ENCODE data around the gene ZNF830. TPM values are rescaled to one million over a fixed set of nuclear protein-coding genes. Genes with fewer than 3 reads are reported as not detected.

The ZNF830 gene
- total and polyA plus RNA-seq, 2 of the 13 experiments (the other 11 are each of a cell fraction or from before 2014, with no cell fraction given) = 6.1 to 19.0 TPM

DNA sequence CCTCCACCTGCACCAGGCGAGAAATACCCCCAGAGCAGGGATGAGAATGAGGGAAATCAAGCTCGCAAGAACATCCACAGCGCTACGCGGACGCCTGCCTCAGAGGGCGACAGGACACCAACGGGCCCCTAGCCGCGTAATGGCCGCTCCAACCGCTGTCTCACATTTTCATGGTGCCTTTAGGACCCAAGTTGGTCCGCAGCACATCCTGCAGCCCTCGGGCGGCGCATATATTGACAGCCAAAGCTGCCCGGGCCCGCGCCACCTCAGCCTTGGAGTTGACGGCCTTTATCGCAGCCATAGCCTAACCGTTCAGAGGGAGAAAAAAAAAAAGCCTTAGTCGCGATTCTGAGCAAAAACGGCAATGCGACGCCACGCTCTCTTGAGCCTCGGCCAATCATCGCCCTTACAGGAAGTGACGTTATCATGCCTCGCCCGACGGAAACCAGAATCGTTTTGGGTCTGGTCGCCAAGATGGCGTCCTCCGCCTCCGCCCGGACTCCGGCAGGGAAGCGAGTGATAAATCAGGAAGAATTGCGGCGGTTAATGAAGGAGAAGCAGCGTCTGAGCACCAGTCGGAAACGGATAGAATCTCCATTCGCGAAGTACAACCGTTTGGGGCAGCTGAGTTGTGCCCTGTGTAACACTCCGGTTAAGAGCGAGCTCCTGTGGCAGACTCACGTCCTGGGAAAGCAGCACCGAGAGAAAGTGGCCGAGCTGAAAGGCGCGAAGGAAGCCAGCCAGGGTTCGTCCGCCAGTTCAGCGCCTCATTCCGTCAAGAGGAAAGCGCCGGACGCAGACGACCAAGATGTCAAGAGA, at the start of gene ZNF830, which contains the start of gene CCT6B (continued):
- TF ChIP-seq, protein P1, sequence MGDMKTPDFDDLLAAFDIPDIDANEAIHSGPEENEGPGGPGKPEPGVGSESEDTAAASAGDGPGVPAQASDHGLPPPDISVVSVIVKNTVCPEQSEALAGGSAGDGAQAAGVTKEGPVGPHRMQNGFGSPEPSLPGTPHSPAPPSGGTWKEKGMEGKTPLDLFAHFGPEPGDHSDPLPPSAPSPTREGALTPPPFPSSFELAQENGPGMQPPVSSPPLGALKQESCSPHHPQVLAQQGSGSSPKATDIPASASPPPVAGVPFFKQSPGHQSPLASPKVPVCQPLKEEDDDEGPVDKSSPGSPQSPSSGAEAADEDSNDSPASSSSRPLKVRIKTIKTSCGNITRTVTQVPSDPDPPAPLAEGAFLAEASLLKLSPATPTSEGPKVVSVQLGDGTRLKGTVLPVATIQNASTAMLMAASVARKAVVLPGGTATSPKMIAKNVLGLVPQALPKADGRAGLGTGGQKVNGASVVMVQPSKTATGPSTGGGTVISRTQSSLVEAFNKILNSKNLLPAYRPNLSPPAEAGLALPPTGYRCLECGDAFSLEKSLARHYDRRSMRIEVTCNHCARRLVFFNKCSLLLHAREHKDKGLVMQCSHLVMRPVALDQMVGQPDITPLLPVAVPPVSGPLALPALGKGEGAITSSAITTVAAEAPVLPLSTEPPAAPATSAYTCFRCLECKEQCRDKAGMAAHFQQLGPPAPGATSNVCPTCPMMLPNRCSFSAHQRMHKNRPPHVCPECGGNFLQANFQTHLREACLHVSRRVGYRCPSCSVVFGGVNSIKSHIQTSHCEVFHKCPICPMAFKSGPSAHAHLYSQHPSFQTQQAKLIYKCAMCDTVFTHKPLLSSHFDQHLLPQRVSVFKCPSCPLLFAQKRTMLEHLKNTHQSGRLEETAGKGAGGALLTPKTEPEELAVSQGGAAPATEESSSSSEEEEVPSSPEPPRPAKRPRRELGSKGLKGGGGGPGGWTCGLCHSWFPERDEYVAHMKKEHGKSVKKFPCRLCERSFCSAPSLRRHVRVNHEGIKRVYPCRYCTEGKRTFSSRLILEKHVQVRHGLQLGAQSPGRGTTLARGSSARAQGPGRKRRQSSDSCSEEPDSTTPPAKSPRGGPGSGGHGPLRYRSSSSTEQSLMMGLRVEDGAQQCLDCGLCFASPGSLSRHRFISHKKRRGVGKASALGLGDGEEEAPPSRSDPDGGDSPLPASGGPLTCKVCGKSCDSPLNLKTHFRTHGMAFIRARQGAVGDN (CRISPR knock-in tag; IDR thresholded peaks at IDR 0.05) = peak; percentile 89
- 0 out of 2 replicates have a peak, but pooled peaks have one; percentile 73 for TF ChIP-seq ZNF547 (CRISPR knock-in tag; IDR thresholded peaks at IDR 0.05)
- TF ChIP-seq, protein P2, sequence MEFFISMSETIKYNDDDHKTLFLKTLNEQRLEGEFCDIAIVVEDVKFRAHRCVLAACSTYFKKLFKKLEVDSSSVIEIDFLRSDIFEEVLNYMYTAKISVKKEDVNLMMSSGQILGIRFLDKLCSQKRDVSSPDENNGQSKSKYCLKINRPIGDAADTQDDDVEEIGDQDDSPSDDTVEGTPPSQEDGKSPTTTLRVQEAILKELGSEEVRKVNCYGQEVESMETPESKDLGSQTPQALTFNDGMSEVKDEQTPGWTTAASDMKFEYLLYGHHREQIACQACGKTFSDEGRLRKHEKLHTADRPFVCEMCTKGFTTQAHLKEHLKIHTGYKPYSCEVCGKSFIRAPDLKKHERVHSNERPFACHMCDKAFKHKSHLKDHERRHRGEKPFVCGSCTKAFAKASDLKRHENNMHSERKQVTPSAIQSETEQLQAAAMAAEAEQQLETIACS (CRISPR knock-in tag; IDR thresholded peaks at IDR 0.05) = 0 out of 2 replicates have a peak, but pooled peaks have one; percentile 34
- no peak for TF ChIP-seq RBAK (CRISPR knock-in tag; IDR thresholded peaks at IDR 0.05)
- TF ChIP-seq, protein P3, sequence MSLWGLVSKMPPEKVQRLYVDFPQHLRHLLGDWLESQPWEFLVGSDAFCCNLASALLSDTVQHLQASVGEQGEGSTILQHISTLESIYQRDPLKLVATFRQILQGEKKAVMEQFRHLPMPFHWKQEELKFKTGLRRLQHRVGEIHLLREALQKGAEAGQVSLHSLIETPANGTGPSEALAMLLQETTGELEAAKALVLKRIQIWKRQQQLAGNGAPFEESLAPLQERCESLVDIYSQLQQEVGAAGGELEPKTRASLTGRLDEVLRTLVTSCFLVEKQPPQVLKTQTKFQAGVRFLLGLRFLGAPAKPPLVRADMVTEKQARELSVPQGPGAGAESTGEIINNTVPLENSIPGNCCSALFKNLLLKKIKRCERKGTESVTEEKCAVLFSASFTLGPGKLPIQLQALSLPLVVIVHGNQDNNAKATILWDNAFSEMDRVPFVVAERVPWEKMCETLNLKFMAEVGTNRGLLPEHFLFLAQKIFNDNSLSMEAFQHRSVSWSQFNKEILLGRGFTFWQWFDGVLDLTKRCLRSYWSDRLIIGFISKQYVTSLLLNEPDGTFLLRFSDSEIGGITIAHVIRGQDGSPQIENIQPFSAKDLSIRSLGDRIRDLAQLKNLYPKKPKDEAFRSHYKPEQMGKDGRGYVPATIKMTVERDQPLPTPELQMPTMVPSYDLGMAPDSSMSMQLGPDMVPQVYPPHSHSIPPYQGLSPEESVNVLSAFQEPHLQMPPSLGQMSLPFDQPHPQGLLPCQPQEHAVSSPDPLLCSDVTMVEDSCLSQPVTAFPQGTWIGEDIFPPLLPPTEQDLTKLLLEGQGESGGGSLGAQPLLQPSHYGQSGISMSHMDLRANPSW (CRISPR knock-in tag; IDR thresholded peaks at IDR 0.05; ENCODE audit: borderline replicate concordance) = 0 out of 2 replicates have a peak, but pooled peaks have one; percentile 54
- TF ChIP-seq, protein P4, sequence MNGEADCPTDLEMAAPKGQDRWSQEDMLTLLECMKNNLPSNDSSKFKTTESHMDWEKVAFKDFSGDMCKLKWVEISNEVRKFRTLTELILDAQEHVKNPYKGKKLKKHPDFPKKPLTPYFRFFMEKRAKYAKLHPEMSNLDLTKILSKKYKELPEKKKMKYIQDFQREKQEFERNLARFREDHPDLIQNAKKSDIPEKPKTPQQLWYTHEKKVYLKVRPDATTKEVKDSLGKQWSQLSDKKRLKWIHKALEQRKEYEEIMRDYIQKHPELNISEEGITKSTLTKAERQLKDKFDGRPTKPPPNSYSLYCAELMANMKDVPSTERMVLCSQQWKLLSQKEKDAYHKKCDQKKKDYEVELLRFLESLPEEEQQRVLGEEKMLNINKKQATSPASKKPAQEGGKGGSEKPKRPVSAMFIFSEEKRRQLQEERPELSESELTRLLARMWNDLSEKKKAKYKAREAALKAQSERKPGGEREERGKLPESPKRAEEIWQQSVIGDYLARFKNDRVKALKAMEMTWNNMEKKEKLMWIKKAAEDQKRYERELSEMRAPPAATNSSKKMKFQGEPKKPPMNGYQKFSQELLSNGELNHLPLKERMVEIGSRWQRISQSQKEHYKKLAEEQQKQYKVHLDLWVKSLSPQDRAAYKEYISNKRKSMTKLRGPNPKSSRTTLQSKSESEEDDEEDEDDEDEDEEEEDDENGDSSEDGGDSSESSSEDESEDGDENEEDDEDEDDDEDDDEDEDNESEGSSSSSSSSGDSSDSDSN (CRISPR knock-in tag; IDR thresholded peaks at IDR 0.05) = peak; percentile 68
- TF ChIP-seq, protein P5, sequence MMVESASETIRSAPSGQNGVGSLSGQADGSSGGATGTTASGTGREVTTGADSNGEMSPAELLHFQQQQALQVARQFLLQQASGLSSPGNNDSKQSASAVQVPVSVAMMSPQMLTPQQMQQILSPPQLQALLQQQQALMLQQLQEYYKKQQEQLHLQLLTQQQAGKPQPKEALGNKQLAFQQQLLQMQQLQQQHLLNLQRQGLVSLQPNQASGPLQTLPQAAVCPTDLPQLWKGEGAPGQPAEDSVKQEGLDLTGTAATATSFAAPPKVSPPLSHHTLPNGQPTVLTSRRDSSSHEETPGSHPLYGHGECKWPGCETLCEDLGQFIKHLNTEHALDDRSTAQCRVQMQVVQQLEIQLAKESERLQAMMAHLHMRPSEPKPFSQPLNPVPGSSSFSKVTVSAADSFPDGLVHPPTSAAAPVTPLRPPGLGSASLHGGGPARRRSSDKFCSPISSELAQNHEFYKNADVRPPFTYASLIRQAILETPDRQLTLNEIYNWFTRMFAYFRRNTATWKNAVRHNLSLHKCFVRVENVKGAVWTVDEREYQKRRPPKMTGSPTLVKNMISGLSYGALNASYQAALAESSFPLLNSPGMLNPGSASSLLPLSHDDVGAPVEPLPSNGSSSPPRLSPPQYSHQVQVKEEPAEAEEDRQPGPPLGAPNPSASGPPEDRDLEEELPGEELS (CRISPR knock-in tag; IDR thresholded peaks at IDR 0.05) = peak; percentile 42; the same call in 1 of the 2 replicates
- TF ChIP-seq SOX13 (IDR thresholded peaks at IDR 0.05) = no peak
- 0 out of 4 replicates have a peak, but pooled peaks of 1 of the 2 experiments have one; percentile 15 for TF ChIP-seq SOX13 (CRISPR knock-in tag; conservative IDR thresholded peaks at IDR 0.05 in 1 of 2, IDR thresholded peaks at IDR 0.05 in 1 of 2)
- TF ChIP-seq ZNF703 (CRISPR knock-in tag; IDR thresholded peaks at IDR 0.05; ENCODE audit: borderline replicate concordance) = 0 out of 2 replicates have a peak, but pooled peaks have one; percentile 74
- TF ChIP-seq, protein P6, sequence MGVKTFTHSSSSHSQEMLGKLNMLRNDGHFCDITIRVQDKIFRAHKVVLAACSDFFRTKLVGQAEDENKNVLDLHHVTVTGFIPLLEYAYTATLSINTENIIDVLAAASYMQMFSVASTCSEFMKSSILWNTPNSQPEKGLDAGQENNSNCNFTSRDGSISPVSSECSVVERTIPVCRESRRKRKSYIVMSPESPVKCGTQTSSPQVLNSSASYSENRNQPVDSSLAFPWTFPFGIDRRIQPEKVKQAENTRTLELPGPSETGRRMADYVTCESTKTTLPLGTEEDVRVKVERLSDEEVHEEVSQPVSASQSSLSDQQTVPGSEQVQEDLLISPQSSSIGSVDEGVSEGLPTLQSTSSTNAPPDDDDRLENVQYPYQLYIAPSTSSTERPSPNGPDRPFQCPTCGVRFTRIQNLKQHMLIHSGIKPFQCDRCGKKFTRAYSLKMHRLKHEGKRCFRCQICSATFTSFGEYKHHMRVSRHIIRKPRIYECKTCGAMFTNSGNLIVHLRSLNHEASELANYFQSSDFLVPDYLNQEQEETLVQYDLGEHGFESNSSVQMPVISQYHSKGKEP (CRISPR knock-in tag; IDR thresholded peaks at IDR 0.05) = no peak
- no peak for TF ChIP-seq TMF1 (CRISPR knock-in tag; IDR thresholded peaks at IDR 0.05; ENCODE audit: low read depth)
